Amniotic epithelial cell (primary cell): ENCODE results near the gene MAP3K15.

Experiments
- DNase-seq: peaks from one replicate; pipeline ENCODE4 v3.0.0-alpha.2; 2010; ENCODE audit warnings: low read depth

Gene MAP3K15

DNA sequence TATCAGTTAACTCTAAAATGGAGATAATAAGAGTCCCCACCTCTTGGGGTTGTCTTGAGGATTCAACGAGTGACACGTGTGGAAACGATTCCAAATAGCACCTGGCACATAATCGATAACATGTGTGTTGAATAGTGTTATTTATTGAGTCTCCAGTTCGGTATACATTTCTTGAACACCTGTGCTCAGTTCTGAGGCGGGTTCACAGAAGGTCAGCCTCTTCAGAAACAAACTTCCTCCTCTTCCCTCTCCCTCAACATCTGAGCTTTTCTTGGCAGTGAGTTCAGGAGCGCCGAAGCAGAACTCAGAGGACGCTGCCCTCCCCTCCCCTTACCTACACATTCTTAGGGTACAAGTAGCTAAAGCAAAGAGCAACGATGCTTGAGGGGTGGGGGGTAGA, 170.6 kb downstream of the MAP3K15 start:
- DNase-seq = no peak

DNA sequence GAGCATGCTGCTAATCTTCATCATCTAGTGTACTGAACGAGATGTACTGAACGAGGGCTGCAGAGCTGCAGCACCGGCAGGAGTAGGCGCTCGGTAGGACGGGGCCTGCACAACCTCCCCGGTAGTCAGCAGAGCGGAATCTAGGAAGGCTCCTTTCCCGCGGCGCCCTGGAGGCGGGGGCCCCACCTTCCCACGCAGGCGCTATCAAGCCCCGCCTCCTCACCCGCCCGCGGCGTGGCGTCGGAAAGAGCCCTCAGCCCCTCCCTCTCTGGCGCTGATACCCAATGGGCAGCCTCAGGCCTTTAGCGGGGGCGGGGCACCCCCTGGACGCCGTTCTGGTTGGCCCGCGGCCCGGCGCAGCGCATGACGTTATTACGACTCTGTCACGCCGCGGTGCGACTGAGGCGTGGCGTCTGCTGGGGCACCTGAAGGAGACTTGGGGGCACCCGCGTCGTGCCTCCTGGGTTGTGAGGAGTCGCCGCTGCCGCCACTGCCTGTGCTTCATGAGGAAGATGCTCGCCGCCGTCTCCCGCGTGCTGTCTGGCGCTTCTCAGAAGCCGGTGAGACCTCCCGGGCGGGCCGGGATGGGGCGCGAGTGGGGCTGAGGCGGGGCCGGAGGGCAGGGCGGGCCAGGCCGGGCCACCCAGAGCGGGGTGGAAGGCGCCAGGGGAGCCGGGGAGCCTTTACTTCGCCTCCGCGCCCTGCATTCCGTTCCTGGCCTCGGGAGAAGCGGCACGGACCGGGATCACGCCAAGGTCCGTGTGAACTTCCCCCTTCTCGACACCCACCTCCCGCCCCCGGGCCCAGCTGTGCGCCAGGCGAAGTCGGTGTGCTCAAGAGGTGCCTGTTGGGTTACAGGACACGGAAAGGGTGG, 171.5 kb downstream of the MAP3K15 start, which contains the start of gene PDHA1:
PDHA1 (plus strand) TSS at position 393 of the 874 bp plus-strand sequence; CDS start at position 504, 111 bp downstream.
- peak; percentile 85 for DNase-seq

DNA sequence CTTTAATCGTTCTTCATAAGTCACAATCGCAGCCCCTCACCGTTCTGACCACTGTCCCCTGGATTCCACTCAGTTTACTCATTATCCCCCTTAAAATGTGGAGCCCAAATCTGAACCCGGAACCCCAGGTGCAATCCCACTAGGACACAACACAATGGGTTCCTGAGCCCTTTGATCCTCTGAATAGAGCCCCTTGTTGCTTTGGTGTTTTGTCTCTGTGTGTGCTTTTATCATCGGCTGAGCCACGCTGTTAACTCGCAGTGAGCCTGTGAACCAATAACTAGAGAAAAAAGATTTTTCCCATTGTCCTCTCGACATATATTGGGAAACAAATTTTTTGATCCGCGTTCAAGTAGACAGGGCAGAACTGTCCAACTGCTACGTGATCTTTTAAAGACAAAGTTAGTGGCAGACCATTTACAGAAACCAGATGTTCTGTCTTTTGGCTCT, 172.2 kb downstream of the MAP3K15 start:
- no peak for DNase-seq

DNA sequence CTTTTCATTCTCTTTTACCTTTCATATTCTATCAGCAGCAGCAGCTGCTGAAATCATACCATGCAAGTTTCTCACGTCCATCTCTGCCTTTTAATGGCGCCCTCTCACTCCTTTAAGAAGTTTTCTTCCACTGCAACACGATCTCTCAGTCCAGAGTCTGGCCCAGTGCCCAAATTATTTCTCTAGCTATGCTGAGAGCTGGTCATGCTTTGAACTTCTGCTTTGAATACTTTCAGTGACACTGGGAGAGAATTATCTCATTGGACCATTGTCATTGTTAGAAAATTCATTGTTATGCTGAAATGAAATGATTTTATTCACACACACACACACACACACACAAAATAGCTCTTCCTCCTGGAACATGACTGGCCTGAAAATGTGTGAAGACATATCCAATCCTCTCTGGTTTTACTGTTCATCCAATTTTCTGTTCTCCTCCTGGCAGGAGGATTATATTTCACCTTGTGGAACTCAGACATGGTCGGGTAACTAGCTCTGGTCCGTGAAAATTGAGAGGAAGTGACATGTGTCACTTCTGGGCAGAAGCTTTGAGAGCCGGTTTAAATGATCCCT, 172.9 kb downstream of the MAP3K15 start:
- no peak for DNase-seq

DNA sequence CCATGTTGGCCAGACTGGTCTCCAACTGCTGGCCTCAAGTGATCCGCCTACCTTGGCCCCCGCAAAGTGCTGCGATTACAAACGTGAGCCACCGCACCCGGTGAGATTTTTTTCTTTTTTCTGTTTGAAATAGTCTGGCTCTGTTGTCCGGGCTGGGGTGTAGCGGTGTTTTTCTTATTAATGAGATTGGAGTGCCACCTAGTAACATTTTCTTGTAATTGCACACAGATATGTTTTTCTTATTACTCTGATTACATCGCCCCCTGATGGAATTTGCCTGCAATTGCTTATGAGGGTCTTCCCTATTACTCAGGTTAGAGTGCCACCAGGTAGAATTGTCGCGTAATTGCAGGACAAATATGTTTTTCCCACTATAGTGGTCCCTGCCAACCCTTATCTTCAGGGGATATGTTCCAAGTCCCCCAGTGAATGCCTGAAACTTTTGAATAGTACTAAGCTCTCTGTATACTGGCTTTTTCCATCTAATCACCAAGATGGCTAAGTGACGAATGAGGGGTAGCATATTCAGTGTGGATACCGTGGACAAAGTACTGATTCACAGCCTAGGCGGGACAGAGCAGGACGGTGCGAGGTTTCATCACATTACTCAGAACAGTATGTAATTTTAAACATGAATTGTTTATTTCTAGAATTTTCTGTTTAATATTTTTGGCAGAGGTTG, 180.2 kb downstream of the MAP3K15 start:
- peak; percentile 30 for DNase-seq

DNA sequence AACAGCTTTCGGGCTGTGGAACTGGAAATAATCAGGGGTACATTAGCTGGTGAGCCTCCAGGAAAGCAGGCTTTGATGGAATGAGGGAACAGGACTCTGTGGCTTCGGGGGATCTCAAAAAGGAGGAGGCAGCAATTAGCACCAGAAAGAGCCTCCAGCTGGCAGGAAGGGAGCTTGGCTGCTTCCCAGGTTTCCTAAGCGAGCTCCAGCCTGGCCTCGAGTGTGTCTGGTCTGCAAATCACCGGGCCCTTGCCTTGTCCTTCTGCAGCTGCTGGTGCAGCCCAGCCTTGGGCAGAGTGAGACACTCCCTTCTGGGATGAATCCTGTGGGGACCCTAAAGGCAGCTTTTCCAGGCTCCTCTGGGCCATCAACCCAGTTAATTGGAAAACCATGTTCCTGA, 182.3 kb downstream of the MAP3K15 start:
- DNase-seq = no peak

DNA sequence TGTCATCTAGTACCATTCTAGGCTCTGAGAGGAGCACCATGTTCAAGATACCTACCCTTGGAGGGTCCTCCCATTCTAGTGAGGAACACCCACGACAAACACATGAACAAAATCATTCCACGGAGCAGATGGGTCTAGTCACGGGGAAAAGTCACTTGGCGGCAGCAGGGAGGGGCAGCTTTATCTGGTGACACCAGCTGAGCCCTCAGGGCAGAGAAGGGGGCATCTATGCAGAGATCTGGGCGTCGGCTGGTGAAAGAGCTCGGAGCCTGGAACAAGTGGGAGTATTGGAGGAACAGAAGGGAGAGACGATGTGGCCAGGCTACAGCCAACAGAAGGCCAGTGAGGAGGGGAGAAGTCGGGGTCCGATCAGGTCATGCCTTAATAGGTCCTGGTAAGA, 183.5 kb downstream of the MAP3K15 start:
- no peak for DNase-seq

DNA sequence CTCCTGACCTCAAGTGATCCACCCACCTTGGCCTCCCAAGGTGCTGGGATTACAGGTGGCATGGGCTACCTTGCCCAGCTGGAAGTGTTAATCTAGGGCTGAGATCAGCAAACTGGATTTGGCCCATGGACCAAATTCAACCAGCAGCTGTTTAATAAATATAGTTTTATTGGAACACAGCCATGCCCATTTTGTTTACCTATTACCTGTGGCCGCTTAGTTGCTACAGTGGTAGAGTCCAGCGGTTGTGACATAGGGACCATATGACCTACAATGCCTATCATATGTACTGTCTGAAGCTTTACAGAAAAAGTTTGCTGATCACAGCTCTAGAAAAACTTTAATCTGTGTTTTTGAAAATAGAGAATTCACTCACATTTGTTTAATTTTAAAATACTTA, 188.7 kb downstream of the MAP3K15 start:
- no peak for DNase-seq
